HepG2 (cell line): ENCODE measurements around the gene CRYZ. TPM values are rescaled to one million over a fixed set of nuclear protein-coding genes. Genes with fewer than 3 reads are reported as not detected.

Experiments used
- FOSL1 ChIP-seq: sonication (generic); formaldehyde crosslinking; IDR thresholded peaks from 2 replicates; pipeline ENCODE4 v1.9.0; 2021; ENCODE audit warnings: missing genetic modification reagents, borderline replicate concordance
- FOXP4 ChIP-seq: sonication (generic); formaldehyde crosslinking; IDR thresholded peaks from 2 replicates; pipeline ENCODE4 v1.4.0; 2020; ENCODE audit warnings: missing genetic modification reagents
- MED13 ChIP-seq: sonication (generic); formaldehyde crosslinking; IDR thresholded peaks from 2 replicates; pipeline ENCODE4 v1.5.0; 2020; ENCODE audit warnings: missing genetic modification reagents
- MLX ChIP-seq: IDR thresholded peaks from 2 replicates; pipeline ENCODE4 v1.6.1; 2016
- MTF2 ChIP-seq: sonication (generic); formaldehyde crosslinking; IDR thresholded peaks from 2 replicates; pipeline ENCODE4 v1.5.0; 2020; ENCODE audit warnings: missing genetic modification reagents, borderline replicate concordance
- MXD3 ChIP-seq: IDR thresholded peaks from 2 replicates; pipeline ENCODE4 v1.6.1; 2016; ENCODE audit warnings: mild to moderate bottlenecking, missing biosample characterization, missing genetic modification reagents
- MXI1 ChIP-seq: IDR thresholded peaks from 3 replicates; pipeline ENCODE4 v1.6.1; 2012; ENCODE audit warnings: low read depth, low read length, inconsistent platforms, borderline replicate concordance
- PCBP2 ChIP-seq: fragments of 200-400 bp; formaldehyde crosslinking; optimal IDR thresholded peaks from 2 replicates; pipeline ENCODE3; 2018; ENCODE audit warnings: low read length, low read depth; ENCODE audit not compliant: poor library complexity, severe bottlenecking
- SCMH1 ChIP-seq: sonication (generic); formaldehyde crosslinking; IDR thresholded peaks from 2 replicates; pipeline ENCODE4 v1.9.0; 2021; ENCODE audit warnings: missing genetic modification reagents, mild to moderate bottlenecking, borderline replicate concordance
- ZBTB40 ChIP-seq, 2 experiments: fragments of 450-650 bp in 1 of 2; sonication (generic) in 1 of 2; formaldehyde crosslinking in 1 of 2; IDR thresholded peaks; 2 replicates each; pipeline versions ENCODE4 v1.6.1 to v1.8.0; 2016 to 2022; ENCODE audit warnings: antibody characterized with exemption in 1 of 2, mild to moderate bottlenecking in 1 of 2, missing genetic modification reagents in 1 of 2
- ZBTB49 ChIP-seq: sonication (generic); formaldehyde crosslinking; IDR thresholded peaks from 2 replicates; pipeline ENCODE4 v1.4.0; 2020; ENCODE audit warnings: missing genetic modification reagents, borderline replicate concordance
- ZNF674 ChIP-seq: sonication (generic); formaldehyde crosslinking; IDR thresholded peaks from 2 replicates; pipeline ENCODE4 v1.5.0; 2020; ENCODE audit warnings: low read depth, mild to moderate bottlenecking, missing genetic modification reagents
- polyA plus RNA-seq, 8 experiments: library from polyadenylated mRNA; depleted of rRNA in 3 of 8; stranded (reverse) in 7 of 8; unstranded in 1 of 8; fragments of >200 nt; fragmentation: Illumina TruSeq in 4 of 8; extraction: Trizol in 4 of 8; gene quantifications; 2 replicates each; pipeline versions ENCODE4 v1.2.1 to v1.2.3, GENCODE V29; 2011 to 2016; ENCODE audit warnings: low read depth in 4 of 8, missing spikeins in 1 of 8, mixed read lengths in 1 of 8; ENCODE audit not compliant: insufficient read depth in 1 of 8
- total RNA-seq, 5 experiments: library from RNA; depleted of rRNA; stranded (reverse); fragments of >200 nt; fragmentation: Illumina TruSeq; extraction: Trizol; gene quantifications; 2 replicates each; pipeline ENCODE4 v1.2.3, GENCODE V29; 2016; ENCODE audit warnings: low read depth in 1 of 5

CRYZ gene
- total and polyA plus RNA-seq, 2 of the 13 experiments (the other 11 are each of a cell fraction or from before 2014, with no cell fraction given), result 115 to 211 TPM

DNA sequence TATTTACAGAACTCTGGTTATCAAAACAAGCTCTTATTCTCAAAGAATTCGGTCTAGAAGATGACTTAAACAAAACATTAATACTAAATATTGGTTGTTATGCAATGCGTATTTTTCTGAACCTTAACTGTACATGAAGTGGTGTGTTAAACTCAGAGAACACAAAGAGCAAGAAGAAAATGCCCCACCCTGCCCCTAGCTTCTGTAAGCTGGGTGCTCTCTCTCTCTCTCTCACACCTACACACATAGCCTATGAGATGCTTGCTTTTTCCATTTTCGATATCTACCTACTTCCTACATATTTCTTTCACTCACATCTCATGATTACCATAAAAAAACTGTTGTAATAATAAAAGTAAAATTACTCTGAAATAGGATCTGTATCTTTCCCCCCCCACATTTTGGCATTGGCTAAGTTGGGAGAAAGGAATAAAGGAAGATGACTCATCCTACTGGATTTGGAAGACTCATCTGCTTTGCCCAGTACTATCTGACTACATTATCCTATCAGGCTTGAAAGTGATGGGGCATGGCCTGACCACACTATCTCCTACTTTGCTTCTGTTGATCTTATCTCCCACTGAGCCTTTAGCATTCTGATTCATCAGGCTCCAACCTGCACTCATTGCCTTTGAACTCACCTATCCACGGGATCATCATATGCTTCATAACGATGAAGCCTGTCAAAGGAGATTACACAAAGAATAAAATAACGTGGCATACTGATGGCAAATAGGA, 2.9 kb downstream of the CRYZ start (continued):
- TF ChIP-seq MLX (CRISPR knock-in tag) (peak; percentile 66), MXD3 (CRISPR knock-in tag) (no peak), SCMH1 (CRISPR knock-in tag) (no peak), MXI1 (0 out of 3 replicates have a peak, but pooled peaks have one; percentile 19), ZBTB40 (IDR thresholded peaks at IDR 0.05) (no peak), ZBTB40 (CRISPR knock-in tag; IDR thresholded peaks at IDR 0.05) (no peak), PCBP2 (no peak), MTF2 (no peak), ZBTB49 (CRISPR knock-in tag) (no peak), FOXP4 (no peak), FOSL1 (CRISPR knock-in tag) (peak; percentile 34; the same call in 1 of the 2 replicates), ZNF674 (CRISPR knock-in tag) (no peak), MED13 (CRISPR knock-in tag) (no peak)
